GM20000 (cell line): ENCODE measurements around the gene OR5AC2.

Experiments
- DNase-seq: peaks from one replicate; pipeline ENCODE4 v3.0.0; 2012; ENCODE audit warnings: low spot score
- CTCF ChIP-seq: IDR thresholded peaks from 2 replicates; pipeline ENCODE4 v1.5.1; 2012; ENCODE audit warnings: mild to moderate bottlenecking, control low read depth; ENCODE audit errors: extremely low read depth, missing control alignments

Gene OR5AC2

GRCh38 chr3:98136631-98137030 is 49.7 kb downstream of the OR5AC2 start:
- TF ChIP-seq CTCF, result no peak
- DNase-seq, result no peak
